Lower lobe of right lung (tissue), 2 donors: Measurements from ENCODE around the gene KCNIP3. TPM values are rescaled to one million over a fixed set of nuclear protein-coding genes. Genes with fewer than 3 reads are reported as not detected.

Source experiments
- ATAC-seq, 2 donors: fragments of 200-7000 bp; cut with Tn5 transposase; one replicate each; pipeline ENCODE4 v1.9.1; 2020 to 2022; ENCODE audit warnings: mild to moderate bottlenecking in 2 of 2, moderate library complexity in 2 of 2
- DNase-seq: peaks from one replicate; pipeline ENCODE4 v3.0.0-alpha.2; 2020
- H3K27ac ChIP-seq: fragments of 200-600 bp; one replicate; pipeline ENCODE4 v1.8.0; 2022
- H3K27me3 ChIP-seq: fragments of 200-600 bp; one replicate; pipeline ENCODE4 v1.8.0; 2022; ENCODE audit warnings: low read depth
- H3K36me3 ChIP-seq: fragments of 200-600 bp; one replicate; pipeline ENCODE4 v1.8.0; 2022; ENCODE audit warnings: mild to moderate bottlenecking
- H3K4me1 ChIP-seq: fragments of 200-600 bp; one replicate; pipeline ENCODE4 v1.8.0; 2022
- H3K4me3 ChIP-seq: fragments of 200-600 bp; one replicate; pipeline ENCODE4 v1.8.0; 2022; ENCODE audit warnings: mild to moderate bottlenecking
- H3K9me3 ChIP-seq: fragments of 200-600 bp; one replicate; pipeline ENCODE4 v1.8.0; 2022
- CTCF ChIP-seq: fragments of 200-600 bp; IDR thresholded peaks from one replicate; pipeline ENCODE4 v1.8.0; 2022; ENCODE audit warnings: antibody characterized with exemption, mild to moderate bottlenecking
- intact Hi-C: fragments of 100-400 bp; cut with DNase I; formaldehyde crosslinking; loops from one replicate; pipeline ENCODE4 v1.11.0; 2022
- total RNA-seq: library from RNA; stranded (reverse); fragmentation: NEBNext Ultra II Directional; extraction: Animal tissue kit (Norgen Biotek cat#: 25700); gene quantifications from one replicate; pipeline ENCODE4 v1.2.1, GENCODE V29; 2021
- donor health status: DM: no; HTN: yes; CAD: no; lungs with severe emphysema.

The KCNIP3 gene
- total RNA-seq, 1 donor from 2014 or later: 2.6 TPM

- intact Hi-C loops: no loop called here
- TF ChIP-seq CTCF: no peak
- H3K27me3 ChIP-seq: no peaks in the 10 kb centered on the region
- no peaks in the 10 kb centered on the region for H3K9me3 ChIP-seq
- DNase-seq (no peak), ATAC-seq (no peak)
- no peak overlapping the region for H3K27ac ChIP-seq
- H3K4me3 ChIP-seq: no peak overlapping the region
- no peaks in the 10 kb centered on the region for H3K4me1 ChIP-seq
- no peaks in the 10 kb centered on the region for H3K36me3 ChIP-seq
Measured at GRCh38 chr2:95319481-95320343, 22.6 kb downstream of the KCNIP3 start.

- DNase-seq (no peak), ATAC-seq (no peak)
- Histone ChIP-seq H3K4me1 (no peaks in the 10 kb centered on the region), H3K27ac (no peak overlapping the region), H3K27me3 (no peaks in the 10 kb centered on the region), H3K36me3 (no peaks in the 10 kb centered on the region), H3K4me3 (no peak overlapping the region), H3K9me3 (no peaks in the 10 kb centered on the region)
- no peak for TF ChIP-seq CTCF
- intact Hi-C loops: no loop called here
Measured at GRCh38 chr2:95320344-95320712, 23.2 kb downstream of the KCNIP3 start.

GRCh38 chr2:95320986-95321767 lies 24.0 kb downstream of the KCNIP3 start:
- intact Hi-C loops: no loop called here
- no peaks in the 10 kb centered on the region for H3K36me3 ChIP-seq
- H3K27ac ChIP-seq: no peak overlapping the region
- no peak for TF ChIP-seq CTCF
- DNase-seq: no peak
- no peaks in the 10 kb centered on the region for H3K9me3 ChIP-seq
- no peak overlapping the region for H3K4me3 ChIP-seq
- no peaks in the 10 kb centered on the region for H3K4me1 ChIP-seq
- no peaks in the 10 kb centered on the region for H3K27me3 ChIP-seq
- ATAC-seq: no peak

GRCh38 chr2:95323347-95324155 lies 26.4 kb downstream of the KCNIP3 start:
- H3K9me3 ChIP-seq: no peaks in the 10 kb centered on the region
- H3K27me3 ChIP-seq: no peaks in the 10 kb centered on the region
- H3K4me3 ChIP-seq: no peak overlapping the region
- peak; percentile 22 for TF ChIP-seq CTCF
- no peaks in the 10 kb centered on the region for H3K36me3 ChIP-seq
- intact Hi-C loops: no loop called here
- no peak for DNase-seq
- no peak for ATAC-seq
- no peak overlapping the region for H3K27ac ChIP-seq
- no peaks in the 10 kb centered on the region for H3K4me1 ChIP-seq

GRCh38 chr2:95325026-95325425 lies 27.9 kb downstream of the KCNIP3 start:
- H3K4me1 ChIP-seq: no peaks in the 10 kb centered on the region
- H3K4me3 ChIP-seq: no peak overlapping the region
- no peaks in the 10 kb centered on the region for H3K9me3 ChIP-seq
- no peak for DNase-seq
- H3K36me3 ChIP-seq: no peaks in the 10 kb centered on the region
- no peak for ATAC-seq
- H3K27ac ChIP-seq: no peak overlapping the region
- H3K27me3 ChIP-seq: no peaks in the 10 kb centered on the region
- TF ChIP-seq CTCF: no peak
- intact Hi-C loops: no loop called here
